Natural killer cell (primary cell): Measurements from ENCODE around the gene CDH13. TPM values are rescaled to one million over a fixed set of nuclear protein-coding genes. Genes with fewer than 3 reads are reported as not detected.

Experiments used
- ATAC-seq, 3 donors: fragments of 150-1000 bp in 2 of 3; fragments of 200-7000 bp in 1 of 3; cut with Tn5 transposase; 1 replicate in 1 of 3; 2 replicates in 2 of 3; pipeline ENCODE4 v1.10.0; 2021; ENCODE audit warnings: mild to moderate bottlenecking in 2 of 3, moderate library complexity in 2 of 3
- DNase-seq, 2 donors: peaks; one replicate each; pipeline versions ENCODE4 v3.0.0 to v3.0.0-alpha.2; 2013 to 2021; ENCODE audit warnings: mixed read lengths in 1 of 2
- H3K27ac ChIP-seq: one replicate; pipeline ENCODE4 v1.5.1; 2013; ENCODE audit warnings: mild to moderate bottlenecking, low read length
- H3K27me3 ChIP-seq: one replicate; pipeline ENCODE4 v1.6.1; 2013; ENCODE audit warnings: low read length; ENCODE audit not compliant: control insufficient read depth, insufficient read depth
- H3K36me3 ChIP-seq: one replicate; pipeline ENCODE4 v1.6.1; 2013; ENCODE audit warnings: low read length; ENCODE audit not compliant: control insufficient read depth, insufficient read depth
- H3K4me1 ChIP-seq: one replicate; pipeline ENCODE4 v1.6.1; 2013; ENCODE audit warnings: low read length; ENCODE audit not compliant: control insufficient read depth, insufficient read depth
- H3K4me3 ChIP-seq: one replicate; pipeline ENCODE4 v1.5.1; 2013; ENCODE audit warnings: low read length
- H3K9me3 ChIP-seq: one replicate; pipeline ENCODE4 v1.6.1; 2013; ENCODE audit warnings: low read length; ENCODE audit not compliant: control insufficient read depth, insufficient read depth
- H3K27ac Mint-ChIP-seq, 2 donors: one replicate each; pipeline ENCODE4 v1.8.0; 2022; ENCODE audit warnings: mild to moderate bottlenecking in 2 of 2, mixed read lengths in 2 of 2, moderate library complexity in 1 of 2
- H3K27me3 Mint-ChIP-seq, 2 donors: one replicate each; pipeline ENCODE4 v1.8.0; 2022; ENCODE audit warnings: low read depth in 2 of 2, mixed read lengths in 2 of 2
- H3K36me3 Mint-ChIP-seq: one replicate; pipeline ENCODE4 v1.8.0; 2022; ENCODE audit warnings: mixed read lengths
- H3K4me1 Mint-ChIP-seq, 2 donors: one replicate each; pipeline ENCODE4 v1.8.0; 2022; ENCODE audit warnings: mixed read lengths in 2 of 2
- H3K4me3 Mint-ChIP-seq: one replicate; pipeline ENCODE4 v1.8.0; 2022; ENCODE audit warnings: mild to moderate bottlenecking, moderate library complexity, mixed read lengths
- H3K9me3 Mint-ChIP-seq, 2 donors: one replicate each; pipeline ENCODE4 v1.8.0; 2022; ENCODE audit warnings: mixed read lengths in 2 of 2
- WGBS: methylation state at CpG from one replicate; pipeline ENCODE4 v1.1.7; 2013; ENCODE audit warnings: missing lambda C conversion rate; ENCODE audit not compliant: insufficient coverage; 5-methylcytosine and 5-hydroxymethylcytosine counted together
- intact Hi-C: fragments of 100-400 bp; cut with micrococcal nuclease; formaldehyde crosslinking; loops from one replicate; pipeline ENCODE4 v1.14.2; 2022
- total RNA-seq, 4 donors: library from RNA; stranded (reverse); fragments of 120-200 nt in 1 of 4; gene quantifications; one replicate each; pipeline versions ENCODE4 v1.2.3 to v1.2.4, GENCODE V29; 2013 to 2022
- TF ChIP-seq, protein P1 (sequence below): fragments of 200-600 bp; IDR thresholded peaks from one replicate; pipeline ENCODE4 v1.8.0; 2022; ENCODE audit warnings: antibody characterized with exemption

The CDH13 gene
- total RNA-seq, 3 donors from 2014 or later (not counting 1 experiment from before 2014, with no cell fraction given): not detected

DNA sequence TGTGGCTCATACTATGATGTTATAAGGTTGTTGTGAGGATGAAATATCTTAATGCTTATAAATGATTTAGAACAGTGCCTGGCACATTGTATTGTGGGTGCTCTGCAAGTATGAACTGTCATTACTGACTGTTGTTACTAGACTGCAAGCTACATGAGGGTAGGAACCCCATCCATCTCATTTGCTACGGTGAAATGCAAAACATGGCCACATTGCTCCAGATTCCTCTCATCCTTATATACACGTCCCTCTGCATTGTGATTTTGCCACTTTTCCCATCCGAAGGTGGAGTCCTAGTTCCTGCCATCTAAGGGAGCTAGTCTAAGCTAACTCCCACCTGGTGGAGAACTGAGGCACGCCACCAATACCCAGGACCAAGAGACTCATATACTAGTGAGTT is 1210.8 kb downstream of the CDH13 start:
- Histone ChIP-seq H3K4me3 (no peak overlapping the region), H3K27ac (no peak overlapping the region), H3K36me3 (no peaks in the 10 kb centered on the region), H3K4me1 (no peaks in the 10 kb centered on the region), H3K27me3 (no peaks in the 10 kb centered on the region), H3K9me3 (no peaks in the 10 kb centered on the region)
- TF ChIP-seq, protein P1, sequence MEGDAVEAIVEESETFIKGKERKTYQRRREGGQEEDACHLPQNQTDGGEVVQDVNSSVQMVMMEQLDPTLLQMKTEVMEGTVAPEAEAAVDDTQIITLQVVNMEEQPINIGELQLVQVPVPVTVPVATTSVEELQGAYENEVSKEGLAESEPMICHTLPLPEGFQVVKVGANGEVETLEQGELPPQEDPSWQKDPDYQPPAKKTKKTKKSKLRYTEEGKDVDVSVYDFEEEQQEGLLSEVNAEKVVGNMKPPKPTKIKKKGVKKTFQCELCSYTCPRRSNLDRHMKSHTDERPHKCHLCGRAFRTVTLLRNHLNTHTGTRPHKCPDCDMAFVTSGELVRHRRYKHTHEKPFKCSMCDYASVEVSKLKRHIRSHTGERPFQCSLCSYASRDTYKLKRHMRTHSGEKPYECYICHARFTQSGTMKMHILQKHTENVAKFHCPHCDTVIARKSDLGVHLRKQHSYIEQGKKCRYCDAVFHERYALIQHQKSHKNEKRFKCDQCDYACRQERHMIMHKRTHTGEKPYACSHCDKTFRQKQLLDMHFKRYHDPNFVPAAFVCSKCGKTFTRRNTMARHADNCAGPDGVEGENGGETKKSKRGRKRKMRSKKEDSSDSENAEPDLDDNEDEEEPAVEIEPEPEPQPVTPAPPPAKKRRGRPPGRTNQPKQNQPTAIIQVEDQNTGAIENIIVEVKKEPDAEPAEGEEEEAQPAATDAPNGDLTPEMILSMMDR: no peak
- 93% methylated on average over 3 of the region's 4 CpGs for WGBS
- Mint-ChIP-seq H3K4me1 (peaks cover 6 to 16% of the 10 kb centered on the region in 2 donors), H3K27me3 (no peaks in the 10 kb centered on the region), H3K36me3 (no peaks in the 10 kb centered on the region), H3K27ac (no peak overlapping the region), H3K9me3 (no peaks in the 10 kb centered on the region), H3K4me3 (no peak overlapping the region)
- ATAC-seq (no peak), DNase-seq (no peak)
- intact Hi-C loops: no loop called here

DNA sequence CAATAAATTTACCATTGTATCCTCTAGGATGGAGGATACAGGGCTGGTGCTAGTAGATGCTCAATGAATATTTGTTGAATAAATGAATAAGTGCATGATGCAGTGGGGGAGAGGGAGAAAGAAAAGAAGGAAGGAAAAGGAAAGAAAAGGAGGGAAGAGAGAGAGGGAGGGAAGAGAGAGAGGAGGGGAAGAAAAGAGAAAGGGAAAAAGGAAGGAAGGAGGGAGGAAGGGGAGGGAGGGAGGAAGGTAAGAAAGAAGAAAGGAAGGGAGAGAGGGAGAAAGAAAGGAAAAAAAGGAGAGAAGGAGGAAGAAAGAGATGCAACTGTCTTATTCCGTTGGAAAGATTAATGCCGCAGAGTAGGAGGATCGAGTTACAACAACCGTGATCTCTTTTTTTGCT is 1211.4 kb downstream of the CDH13 start:
- Histone ChIP-seq H3K36me3 (no peaks in the 10 kb centered on the region), H3K4me3 (no peak overlapping the region), H3K27ac (no peak overlapping the region), H3K4me1 (no peaks in the 10 kb centered on the region), H3K9me3 (no peaks in the 10 kb centered on the region), H3K27me3 (no peaks in the 10 kb centered on the region)
- Mint-ChIP-seq H3K36me3 (no peaks in the 10 kb centered on the region), H3K9me3 (no peaks in the 10 kb centered on the region), H3K27ac (no peak overlapping the region), H3K4me3 (no peak overlapping the region), H3K4me1 (peaks cover 6 to 16% of the 10 kb centered on the region in 2 donors), H3K27me3 (no peaks in the 10 kb centered on the region)
- ATAC-seq: no peak
- DNase-seq: no peak
- TF ChIP-seq, protein P1: no peak
- 97% methylated on average over 4 of the region's 4 CpGs for WGBS
- intact Hi-C loops: no loop called here

DNA sequence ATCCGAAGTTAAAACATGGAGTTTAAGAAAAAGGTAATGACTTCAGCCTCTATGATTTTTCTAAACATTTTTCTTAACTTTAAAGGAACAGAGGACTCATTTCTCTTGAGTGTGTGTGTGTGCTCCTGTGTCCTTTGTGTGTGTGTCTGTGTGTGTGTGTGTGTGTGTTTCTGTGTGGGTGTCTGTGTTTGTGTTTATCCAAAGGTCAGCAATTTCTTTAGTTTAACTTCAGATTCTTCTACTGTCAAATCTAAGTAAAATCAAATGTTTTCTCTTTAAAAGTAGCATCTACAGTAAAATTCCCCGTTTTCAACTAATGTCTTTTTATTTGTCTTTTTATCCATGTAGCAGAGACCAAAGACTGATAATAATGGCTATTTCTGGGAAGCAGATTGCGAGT is 1212.8 kb downstream of the CDH13 start:
- Mint-ChIP-seq H3K4me1 (peaks cover 6 to 16% of the 10 kb centered on the region in 2 donors), H3K27ac (no peak overlapping the region), H3K36me3 (no peaks in the 10 kb centered on the region), H3K4me3 (no peak overlapping the region), H3K27me3 (no peaks in the 10 kb centered on the region), H3K9me3 (no peaks in the 10 kb centered on the region)
- DNase-seq (no peak), ATAC-seq (no peak)
- intact Hi-C loops: no loop called here
- WGBS: 67% methylated on average over 2 of the region's 3 CpGs
- Histone ChIP-seq H3K9me3 (no peaks in the 10 kb centered on the region), H3K27ac (no peak overlapping the region), H3K27me3 (no peaks in the 10 kb centered on the region), H3K36me3 (no peaks in the 10 kb centered on the region), H3K4me1 (peaks cover 4% of the 10 kb centered on the region), H3K4me3 (no peak overlapping the region)
- TF ChIP-seq, protein P1: no peak

DNA sequence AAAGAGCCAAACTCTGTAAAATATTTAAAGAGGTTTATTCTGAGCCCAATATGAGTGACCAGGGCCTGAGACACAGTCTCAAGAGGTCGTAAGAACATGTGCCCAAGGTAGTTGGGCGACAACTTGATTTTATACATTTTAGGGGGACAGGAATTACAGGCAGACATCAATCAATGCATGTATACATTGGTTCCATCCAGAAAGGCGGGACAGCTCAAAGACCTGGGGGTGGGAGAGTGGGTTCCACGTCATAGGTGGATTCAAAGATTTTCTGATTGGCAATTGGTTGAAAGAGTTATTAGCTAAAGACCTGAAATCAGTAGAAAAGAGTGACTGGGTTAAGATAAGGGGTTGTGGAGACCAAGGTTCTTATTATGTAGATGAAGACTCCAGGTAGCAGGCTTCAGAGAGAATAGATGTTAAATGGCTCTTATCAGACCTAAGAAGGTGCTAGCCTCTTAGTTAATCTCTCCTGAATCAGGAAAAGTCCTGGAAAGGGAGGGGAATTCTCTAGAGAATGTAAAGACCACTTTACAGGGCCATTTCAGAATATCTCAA is 1213.4 kb downstream of the CDH13 start:
- TF ChIP-seq, protein P1: no peak
- no peak for DNase-seq
- H3K27me3 ChIP-seq: no peaks in the 10 kb centered on the region
- Mint-ChIP-seq H3K4me1 (peaks cover 6 to 16% of the 10 kb centered on the region in 2 donors), H3K36me3 (no peaks in the 10 kb centered on the region), H3K27me3 (no peaks in the 10 kb centered on the region), H3K27ac (no peak overlapping the region), H3K4me3 (no peak overlapping the region), H3K9me3 (no peaks in the 10 kb centered on the region)
- no peaks in the 10 kb centered on the region for H3K9me3 ChIP-seq
- 81% methylated on average over 4 of the region's 4 CpGs for WGBS
- no peak for ATAC-seq
- no peak overlapping the region for H3K27ac ChIP-seq
- intact Hi-C loops: no loop called here
- peaks cover 4% of the 10 kb centered on the region for H3K4me1 ChIP-seq
- no peak overlapping the region for H3K4me3 ChIP-seq
- no peaks in the 10 kb centered on the region for H3K36me3 ChIP-seq
